Lower lobe of right lung (tissue), 2 donors: ENCODE data around the gene TM7SF2. TPM values are rescaled to one million over a fixed set of nuclear protein-coding genes. Genes with fewer than 3 reads are reported as not detected.

Experiments used
- ATAC-seq, 2 donors: fragments of 200-7000 bp; cut with Tn5 transposase; one replicate each; pipeline ENCODE4 v1.9.1; 2020 to 2022; ENCODE audit warnings: mild to moderate bottlenecking in 2 of 2, moderate library complexity in 2 of 2
- DNase-seq: peaks from one replicate; pipeline ENCODE4 v3.0.0-alpha.2; 2020
- H3K27ac ChIP-seq: fragments of 200-600 bp; one replicate; pipeline ENCODE4 v1.8.0; 2022
- H3K27me3 ChIP-seq: fragments of 200-600 bp; one replicate; pipeline ENCODE4 v1.8.0; 2022; ENCODE audit warnings: low read depth
- H3K36me3 ChIP-seq: fragments of 200-600 bp; one replicate; pipeline ENCODE4 v1.8.0; 2022; ENCODE audit warnings: mild to moderate bottlenecking
- H3K4me1 ChIP-seq: fragments of 200-600 bp; one replicate; pipeline ENCODE4 v1.8.0; 2022
- H3K4me3 ChIP-seq: fragments of 200-600 bp; one replicate; pipeline ENCODE4 v1.8.0; 2022; ENCODE audit warnings: mild to moderate bottlenecking
- H3K9me3 ChIP-seq: fragments of 200-600 bp; one replicate; pipeline ENCODE4 v1.8.0; 2022
- intact Hi-C: fragments of 100-400 bp; cut with DNase I; formaldehyde crosslinking; loops from one replicate; pipeline ENCODE4 v1.11.0; 2022
- total RNA-seq: library from RNA; stranded (reverse); fragmentation: NEBNext Ultra II Directional; extraction: Animal tissue kit (Norgen Biotek cat#: 25700); gene quantifications from one replicate; pipeline ENCODE4 v1.2.1, GENCODE V29; 2021
- TF ChIP-seq, protein P1 (sequence below): fragments of 200-600 bp; IDR thresholded peaks from one replicate; pipeline ENCODE4 v1.8.0; 2022; ENCODE audit warnings: antibody characterized with exemption, mild to moderate bottlenecking
- donor health status: DM: no; HTN: yes; CAD: no; lungs with severe emphysema.

The TM7SF2 gene
- total RNA-seq, 1 donor from 2014 or later, result 38.8 TPM

DNA sequence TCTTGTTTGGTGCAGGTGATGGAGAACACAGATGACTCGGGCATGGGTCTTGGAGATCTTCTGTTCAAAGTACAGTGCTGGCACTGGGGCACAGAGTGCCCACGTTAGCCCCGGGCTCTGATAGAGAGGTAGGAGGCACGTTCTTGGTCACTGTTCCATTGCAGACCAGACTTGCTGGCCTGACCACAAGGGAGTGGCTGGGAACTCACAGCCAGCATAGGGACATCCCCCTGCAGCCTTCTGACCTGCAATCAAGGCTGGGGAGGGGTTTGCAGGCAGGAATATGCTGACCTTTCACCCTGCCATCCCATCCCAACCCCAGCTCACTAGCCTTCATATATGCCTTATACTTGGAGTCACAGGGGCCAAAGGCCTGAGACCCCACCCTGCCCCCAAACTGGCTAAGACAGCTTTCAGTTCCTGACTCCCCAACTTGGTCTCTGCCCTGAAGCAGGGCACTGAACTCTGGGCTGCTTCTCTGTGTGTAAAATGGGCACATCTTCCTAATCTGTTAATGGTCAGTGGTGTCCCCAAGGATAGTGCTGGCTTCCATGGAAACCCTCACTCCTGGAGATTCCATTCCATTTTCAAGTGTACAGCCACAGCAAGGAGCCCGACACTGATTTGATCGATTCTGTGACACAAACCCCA lies 15.1 kb downstream of the TM7SF2 start:
- Histone ChIP-seq H3K27me3 (no peaks in the 10 kb centered on the region), H3K9me3 (no peaks in the 10 kb centered on the region), H3K27ac (no peak overlapping the region), H3K4me1 (peaks cover 11% of the 10 kb centered on the region), H3K36me3 (peaks cover 78% of the 10 kb centered on the region), H3K4me3 (no peak overlapping the region)
- intact Hi-C loops, result no loop called here
- no peak for ATAC-seq
- no peak for DNase-seq
- TF ChIP-seq, protein P1, sequence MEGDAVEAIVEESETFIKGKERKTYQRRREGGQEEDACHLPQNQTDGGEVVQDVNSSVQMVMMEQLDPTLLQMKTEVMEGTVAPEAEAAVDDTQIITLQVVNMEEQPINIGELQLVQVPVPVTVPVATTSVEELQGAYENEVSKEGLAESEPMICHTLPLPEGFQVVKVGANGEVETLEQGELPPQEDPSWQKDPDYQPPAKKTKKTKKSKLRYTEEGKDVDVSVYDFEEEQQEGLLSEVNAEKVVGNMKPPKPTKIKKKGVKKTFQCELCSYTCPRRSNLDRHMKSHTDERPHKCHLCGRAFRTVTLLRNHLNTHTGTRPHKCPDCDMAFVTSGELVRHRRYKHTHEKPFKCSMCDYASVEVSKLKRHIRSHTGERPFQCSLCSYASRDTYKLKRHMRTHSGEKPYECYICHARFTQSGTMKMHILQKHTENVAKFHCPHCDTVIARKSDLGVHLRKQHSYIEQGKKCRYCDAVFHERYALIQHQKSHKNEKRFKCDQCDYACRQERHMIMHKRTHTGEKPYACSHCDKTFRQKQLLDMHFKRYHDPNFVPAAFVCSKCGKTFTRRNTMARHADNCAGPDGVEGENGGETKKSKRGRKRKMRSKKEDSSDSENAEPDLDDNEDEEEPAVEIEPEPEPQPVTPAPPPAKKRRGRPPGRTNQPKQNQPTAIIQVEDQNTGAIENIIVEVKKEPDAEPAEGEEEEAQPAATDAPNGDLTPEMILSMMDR, result no peak

DNA sequence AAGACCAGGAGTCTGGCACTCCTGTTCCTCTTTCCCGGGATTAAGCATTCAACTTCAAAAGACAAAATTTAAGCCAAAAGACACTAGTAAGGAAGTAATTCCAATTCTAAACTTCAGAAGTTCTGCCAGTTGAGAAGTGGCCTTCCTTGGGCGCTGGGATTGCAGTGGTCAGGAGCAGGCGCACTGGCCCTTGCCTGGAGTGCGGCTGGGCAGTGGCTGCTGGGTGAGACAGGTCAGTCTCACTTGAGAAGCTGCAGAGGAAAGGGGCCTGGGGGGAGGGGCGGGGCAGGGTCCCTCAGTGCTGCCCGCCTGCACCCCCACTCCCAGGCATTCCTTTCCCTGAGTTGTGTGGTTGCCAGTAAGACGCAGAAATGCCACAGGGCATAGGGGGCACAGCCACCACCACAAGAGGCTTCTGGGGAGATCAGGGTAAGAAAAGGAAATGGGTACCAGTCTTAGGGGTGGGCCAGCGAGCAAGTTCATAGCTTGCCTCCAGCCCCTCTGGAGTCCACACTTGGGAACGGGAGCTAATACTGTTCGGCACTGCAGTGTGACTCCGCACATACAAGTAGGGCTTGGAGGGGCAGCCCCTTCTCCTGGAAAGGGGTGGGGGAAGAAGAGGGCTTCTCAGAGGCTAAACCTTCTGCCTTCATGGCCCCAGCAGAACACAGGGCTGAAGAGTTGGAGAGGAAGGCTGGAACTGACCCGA lies 16.0 kb downstream of the TM7SF2 start:
- DNase-seq, result no peak
- TF ChIP-seq, protein P1, result no peak
- Histone ChIP-seq H3K9me3 (no peaks in the 10 kb centered on the region), H3K4me3 (no peak overlapping the region), H3K27ac (no peak overlapping the region), H3K36me3 (peaks cover 86% of the 10 kb centered on the region), H3K4me1 (peaks cover 15% of the 10 kb centered on the region), H3K27me3 (no peaks in the 10 kb centered on the region)
- no peak for ATAC-seq
- intact Hi-C loops, result no loop called here

DNA sequence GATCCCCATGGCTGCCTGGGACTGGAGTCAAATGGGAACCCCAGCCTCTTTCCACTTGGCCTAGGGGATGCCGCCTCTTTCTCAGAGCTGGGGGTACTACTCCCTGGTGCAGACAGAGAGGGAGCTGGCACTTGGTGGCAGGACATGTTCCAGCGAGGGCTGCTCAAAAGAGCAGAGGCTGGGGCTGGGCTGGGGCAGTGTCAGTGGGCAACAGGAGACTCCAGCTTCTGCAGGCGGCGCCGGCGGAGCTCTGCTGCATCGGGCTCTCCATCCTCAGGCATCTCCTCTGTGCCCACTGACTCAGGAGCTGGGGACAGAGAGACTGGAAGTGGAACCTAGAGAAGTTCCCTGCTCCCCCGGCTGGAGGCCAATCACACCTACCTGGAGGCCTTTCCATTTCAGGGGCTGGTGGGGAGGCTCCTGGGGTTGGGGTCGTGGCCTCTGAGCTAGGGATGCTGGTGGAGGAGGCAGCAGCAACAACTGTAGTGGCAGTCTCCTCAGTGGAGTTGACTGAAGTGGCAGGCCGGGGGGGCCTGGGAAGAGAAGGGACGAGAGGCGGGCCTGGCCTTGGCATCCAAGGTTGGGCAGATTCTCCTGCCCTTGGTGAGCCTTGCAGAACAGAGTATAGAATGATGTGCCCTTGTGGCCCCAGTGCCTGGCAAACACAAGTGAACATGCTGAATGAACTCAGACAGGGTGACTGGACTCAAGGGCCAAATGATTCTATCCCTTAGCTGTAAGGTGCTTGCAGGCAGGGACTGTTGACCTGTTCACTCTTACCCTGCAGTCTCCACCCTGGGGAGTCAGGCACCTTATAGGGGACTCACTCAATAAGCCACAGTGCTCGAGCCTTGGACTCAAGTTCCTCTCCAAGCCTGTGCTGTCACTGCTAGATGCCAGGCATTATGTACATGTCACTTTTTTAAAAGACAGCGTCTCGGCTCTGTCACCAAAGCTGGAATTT lies 16.8 kb downstream of the TM7SF2 start:
- DNase-seq (no peak), ATAC-seq (no peak)
- Histone ChIP-seq H3K27me3 (no peaks in the 10 kb centered on the region), H3K4me1 (peaks cover 15% of the 10 kb centered on the region), H3K4me3 (no peak overlapping the region), H3K36me3 (peaks cover 91% of the 10 kb centered on the region), H3K27ac (no peak overlapping the region), H3K9me3 (no peaks in the 10 kb centered on the region)
- intact Hi-C loops, result no loop called here
- TF ChIP-seq, protein P1, result no peak

DNA sequence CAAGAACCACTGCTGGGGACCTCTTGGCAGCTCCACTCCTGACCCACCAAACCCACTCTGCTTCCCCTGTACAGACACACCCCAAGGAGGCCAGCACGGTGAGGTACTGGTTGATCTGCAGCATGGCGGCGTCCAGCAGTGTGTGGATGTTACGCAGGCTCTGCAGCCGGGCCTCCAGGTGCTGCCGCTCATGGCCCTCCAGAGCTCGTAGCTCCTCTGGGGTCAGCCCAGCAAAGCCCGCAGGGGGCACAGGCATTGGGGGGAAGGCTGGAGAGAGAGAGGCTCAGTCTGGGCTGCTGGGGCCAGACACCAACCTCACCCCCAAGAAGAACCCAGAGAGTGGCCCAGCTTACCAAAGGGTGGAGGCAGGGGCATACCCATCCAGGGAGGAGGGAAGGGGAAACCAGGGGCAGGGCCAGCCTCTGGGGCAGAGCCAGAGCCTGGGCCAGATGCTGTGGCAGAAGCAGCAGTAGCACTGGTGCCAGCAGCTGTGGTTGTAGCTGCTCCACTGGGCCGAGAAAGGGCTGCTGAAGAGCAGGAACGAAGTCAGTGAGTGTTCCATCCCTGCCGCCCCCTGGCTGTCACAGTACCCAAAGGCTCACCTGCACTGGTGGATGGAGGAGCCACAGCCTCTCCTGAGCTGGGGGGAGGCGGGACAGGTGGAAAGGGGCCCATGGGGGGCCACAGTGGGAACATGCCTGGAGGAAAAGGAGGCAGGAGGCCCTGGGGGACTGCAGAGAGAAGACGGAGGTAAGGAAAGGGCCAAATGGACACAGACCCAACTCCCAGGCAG lies 18.2 kb downstream of the TM7SF2 start:
- peaks cover 19% of the 10 kb centered on the region for H3K4me1 ChIP-seq
- H3K9me3 ChIP-seq, result no peaks in the 10 kb centered on the region
- H3K27me3 ChIP-seq, result no peaks in the 10 kb centered on the region
- TF ChIP-seq, protein P1, result no peak
- H3K4me3 ChIP-seq, result no peak overlapping the region
- H3K27ac ChIP-seq, result no peak overlapping the region
- DNase-seq, result no peak
- intact Hi-C loops, result no loop called here
- ATAC-seq, result no peak
- H3K36me3 ChIP-seq, result peaks cover 83% of the 10 kb centered on the region
